ENCODE results near the gene VIPR1.
A peak's percentile ranks its signal among the peaks of the same experiment; 100 is the strongest.
"Not testable (repeated sequence)": the region's sequence is repeated elsewhere in the genome, so short reads cannot be mapped to it uniquely, and the experiment has no call there.

VIPR1 gene

DNA sequence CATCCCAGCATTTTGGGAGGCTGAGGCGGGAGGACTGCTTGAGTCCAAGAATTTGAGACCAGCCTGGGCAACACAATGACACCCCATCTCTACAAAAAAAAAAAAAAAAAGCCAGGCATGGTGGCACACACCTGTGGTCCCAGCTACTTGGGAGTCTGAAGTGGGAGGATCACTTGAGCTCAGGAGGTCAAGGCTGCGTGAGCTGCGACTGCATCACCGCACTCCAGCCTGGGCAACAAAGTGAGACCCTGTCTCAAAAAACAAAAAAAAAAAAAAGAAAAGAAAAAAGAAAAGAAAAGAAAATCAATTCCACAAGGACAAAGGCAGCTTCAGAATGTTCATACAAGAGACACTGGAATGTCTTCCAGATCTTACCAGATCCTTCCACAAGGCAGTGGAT, 76.9 kb downstream of the VIPR1 start:
- not testable (repeated sequence) for DNase-seq

DNA sequence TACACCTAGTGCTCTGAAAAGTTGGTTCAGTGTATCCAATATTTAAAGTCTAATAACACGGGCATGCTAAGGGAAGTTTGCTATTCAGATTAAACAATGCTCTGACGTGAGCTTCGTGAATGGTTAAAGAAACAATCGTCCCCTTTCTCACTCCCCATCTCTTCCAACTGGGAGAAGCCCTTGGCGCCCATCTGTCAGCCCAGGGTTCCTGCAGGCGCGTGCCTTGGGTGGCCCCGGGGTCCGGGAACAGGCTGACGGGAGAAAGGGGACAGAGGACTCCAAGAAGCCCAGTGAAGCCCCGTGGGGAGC, 78.9 kb downstream of the VIPR1 start:
- no peak for DNase-seq

- peak; percentile 69 to 96 (median 92) for DNase-seq
Measured at GRCh38 chr3:42581709-42582473, 79.4 kb downstream of the VIPR1 start, which contains the start of gene SEC22C. Gene SEC22C, minus strand, starts transcription at chr3:42581967. Its CDS starts 12,921 bp downstream, at chr3:42569046.

GRCh38 chr3:42582474-42583070, 80.1 kb downstream of the VIPR1 start:
- no peak for DNase-seq

Measured in C1 segment of cervical spinal cord (tissue), 14 donors.